Stimulated activated naive CD4-positive, alpha-beta T cell (primary cell): ENCODE results near the gene GSG1L.

Experiments used
- DNase-seq, 6 experiments: peaks; one replicate each; lab custom pipeline; 2025; lab: John Stamatoyannopoulos, UW

GSG1L gene

DNA sequence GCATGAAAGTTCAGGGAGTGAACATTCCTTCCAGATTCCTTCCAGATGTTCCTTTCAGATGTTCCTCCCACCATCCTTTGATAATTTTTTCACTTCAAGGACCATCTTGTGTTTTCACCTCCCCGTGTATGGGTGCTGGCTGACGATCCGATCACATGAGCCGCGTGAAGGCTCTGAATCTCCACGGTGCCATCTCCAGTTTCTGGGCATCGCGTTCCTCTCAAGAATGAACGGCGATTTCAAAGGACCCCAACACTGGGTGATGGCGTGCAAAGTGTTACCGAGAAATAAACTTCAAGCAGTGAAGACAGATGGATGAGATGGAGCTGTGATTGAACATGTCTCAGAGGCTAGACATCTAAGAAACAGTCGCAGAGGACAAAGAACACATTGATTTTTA, 245.3 kb downstream of the GSG1L start:
- DNase-seq: no peak

DNA sequence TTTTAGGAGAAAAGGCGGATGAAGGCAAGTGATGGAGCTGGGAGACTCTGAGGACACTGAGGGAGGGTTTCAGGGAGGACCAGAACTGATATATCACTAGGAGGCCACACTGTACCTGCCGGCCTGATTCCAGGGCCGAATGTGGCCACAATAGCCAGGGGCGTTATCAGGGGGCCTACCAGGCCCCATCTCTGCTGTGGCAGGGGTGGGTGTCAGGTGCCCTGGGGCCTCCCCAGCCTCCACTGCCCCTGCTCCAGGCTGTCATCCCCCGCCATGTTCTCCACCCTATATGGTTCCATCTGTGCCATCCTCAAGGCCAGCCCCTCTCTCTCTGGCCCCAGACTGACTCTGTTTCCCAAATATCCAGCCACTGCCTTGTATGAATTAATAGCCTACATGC, 246.5 kb downstream of the GSG1L start:
- DNase-seq: no peak

DNA sequence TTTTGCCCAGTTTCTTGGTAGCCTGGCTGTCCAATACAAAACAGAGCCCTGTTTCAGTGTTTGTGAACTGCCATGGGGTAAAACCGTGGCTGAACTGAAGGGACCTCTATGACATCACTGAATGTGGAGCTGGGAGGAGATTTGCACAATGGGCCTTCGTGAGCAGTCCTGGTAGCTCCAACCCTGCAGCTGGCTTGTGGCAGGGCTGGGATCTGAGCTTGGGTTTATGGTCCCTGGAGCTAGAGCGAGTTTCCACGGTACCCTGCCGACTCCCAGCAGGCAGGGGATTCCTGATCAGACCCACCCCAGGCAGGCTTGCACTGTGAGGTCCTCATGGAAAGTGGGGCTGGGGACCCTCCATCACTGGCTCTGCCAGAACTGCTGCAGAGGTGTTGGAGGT, 247.0 kb downstream of the GSG1L start:
- DNase-seq: no peak

GRCh38 chr16:27813591-27813990, 249.9 kb downstream of the GSG1L start:
- no peak for DNase-seq

DNA sequence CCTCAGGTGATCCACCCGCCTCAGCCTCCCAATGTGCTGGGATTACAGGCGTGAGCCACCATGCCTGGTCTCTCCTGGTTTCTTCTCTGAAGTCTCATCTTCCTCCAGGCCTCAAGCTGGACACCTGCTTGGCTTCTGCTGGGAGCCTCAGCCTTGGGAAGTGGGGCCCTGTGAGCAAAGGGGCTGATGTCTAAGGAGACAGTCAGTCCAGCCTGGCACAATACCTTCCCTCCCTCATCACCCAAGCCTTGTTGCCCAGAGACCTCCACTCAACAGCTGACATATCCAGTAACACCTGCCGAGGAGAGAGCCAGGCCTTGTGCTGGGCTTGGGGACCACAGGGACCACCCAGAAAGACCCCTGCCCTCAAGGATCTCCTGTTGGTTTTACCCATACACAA, 251.6 kb downstream of the GSG1L start:
- no peak for DNase-seq

GRCh38 chr16:27806986-27807385, 256.5 kb downstream of the GSG1L start:
- no peak for DNase-seq

DNA sequence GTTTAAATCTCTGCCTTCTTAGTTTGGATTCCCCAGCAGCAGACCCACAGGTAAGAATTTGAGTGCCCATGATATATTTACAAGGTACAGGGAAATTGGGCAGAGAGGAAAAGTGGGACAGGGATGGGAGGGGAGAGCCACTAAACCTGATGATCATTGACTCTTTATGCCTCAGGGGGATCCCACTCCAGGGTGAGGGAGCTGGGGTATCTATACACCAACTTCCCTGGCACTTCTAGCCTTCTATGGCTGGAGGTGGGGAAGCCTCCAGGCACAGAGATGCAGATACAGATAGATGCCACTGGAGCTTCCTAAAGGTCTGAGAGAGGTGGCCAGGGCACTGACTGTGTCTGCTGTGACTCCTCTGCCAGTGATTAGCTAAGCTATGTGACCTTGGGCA, 257.1 kb downstream of the GSG1L start:
- no peak for DNase-seq

DNA sequence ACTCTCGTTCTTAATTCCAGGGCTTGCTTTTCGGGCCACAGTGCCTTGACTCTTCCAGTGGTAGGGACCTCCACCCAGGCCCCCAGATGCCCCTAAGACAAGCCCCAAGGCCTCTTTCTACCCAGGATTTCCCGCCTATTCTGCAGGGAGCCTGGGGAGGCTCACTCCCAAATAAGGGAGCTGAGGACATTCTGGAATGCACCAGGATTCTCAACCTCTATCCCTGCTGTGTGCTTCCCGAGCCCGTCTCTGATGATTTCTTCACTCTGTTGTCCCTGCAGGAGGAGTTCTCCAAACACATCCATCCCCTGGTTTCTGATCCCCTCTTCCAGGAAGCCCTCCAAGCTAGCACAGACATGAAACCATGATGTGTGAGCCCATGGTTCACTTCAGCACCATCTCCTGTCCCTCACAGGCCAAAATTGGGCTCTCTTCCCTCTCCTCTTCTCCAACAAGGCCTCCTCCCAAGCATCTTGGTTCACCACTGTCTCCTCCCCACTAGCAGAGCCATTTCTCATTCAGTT, 257.6 kb downstream of the GSG1L start:
- DNase-seq: no peak

GRCh38 chr16:27803775-27804549, 259.6 kb downstream of the GSG1L start:
- DNase-seq: no peak

DNA sequence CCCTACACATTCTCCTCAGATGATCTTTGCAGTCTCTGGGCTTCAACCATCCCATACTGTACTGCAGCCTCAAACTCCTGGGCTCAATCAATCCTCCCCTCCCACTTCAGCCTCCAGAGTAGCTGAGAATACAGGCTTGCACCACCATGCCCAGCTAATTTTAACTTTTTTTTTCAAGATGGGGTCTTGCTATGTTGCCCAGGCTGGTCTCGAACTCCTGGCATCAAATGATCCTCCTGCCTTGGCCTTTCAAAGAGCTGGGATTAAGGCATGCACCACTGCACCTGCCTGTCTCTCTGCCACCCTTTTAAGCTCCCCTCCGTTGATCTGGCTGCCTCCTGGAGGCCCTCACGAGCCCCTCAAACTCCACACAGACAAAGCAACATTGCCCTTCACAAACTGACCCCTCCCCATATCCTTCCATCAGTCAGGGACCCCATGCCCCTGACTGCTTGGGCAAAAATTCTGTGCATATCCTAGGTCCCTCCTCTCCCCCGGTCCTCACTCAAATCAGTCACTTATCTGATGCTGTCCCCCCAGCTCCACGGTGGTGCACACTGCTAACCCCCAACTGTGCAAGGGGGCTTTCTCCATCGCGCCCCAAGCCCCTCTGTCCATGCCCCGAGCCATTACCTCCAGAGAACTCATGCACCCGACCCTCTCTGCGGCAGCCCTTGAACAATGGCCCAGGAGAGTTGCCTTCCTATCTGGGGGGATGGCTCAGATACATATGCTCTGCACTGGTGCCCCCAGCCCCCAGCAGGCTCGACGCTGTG, 260.7 kb downstream of the GSG1L start:
- DNase-seq: no peak

- DNase-seq: no peak
Observed at GRCh38 chr16:27801289-27801945, 262.1 kb downstream of the GSG1L start.

DNA sequence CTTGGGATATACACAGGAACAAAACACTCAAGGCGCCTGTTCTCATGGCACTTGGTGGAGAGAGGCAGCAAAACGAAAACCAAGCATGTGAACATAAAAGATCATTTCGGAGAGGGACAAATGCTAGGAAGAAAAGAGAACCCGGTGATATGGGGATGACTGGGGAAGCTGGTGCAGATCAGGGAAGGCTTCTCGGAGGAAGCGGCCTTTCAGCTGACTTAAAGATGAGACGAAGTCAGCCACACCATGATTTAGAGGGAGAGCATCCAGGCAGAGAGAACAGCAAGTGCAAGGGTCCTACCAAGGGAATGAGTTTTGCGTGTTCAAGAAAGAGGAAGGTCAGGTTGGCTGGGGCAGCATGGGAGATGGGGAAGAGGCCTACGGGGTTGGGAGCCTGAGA, 262.7 kb downstream of the GSG1L start:
- DNase-seq: no peak

GRCh38 chr16:27799896-27800295, 263.6 kb downstream of the GSG1L start:
- DNase-seq: no peak

- no peak for DNase-seq
Observed at GRCh38 chr16:27798241-27798640, 265.3 kb downstream of the GSG1L start.

- DNase-seq: no peak
Observed at GRCh38 chr16:27795992-27796614, 267.4 kb downstream of the GSG1L start.

- no peak for DNase-seq
Observed at GRCh38 chr16:27793249-27793622, 270.3 kb downstream of the GSG1L start.

DNA sequence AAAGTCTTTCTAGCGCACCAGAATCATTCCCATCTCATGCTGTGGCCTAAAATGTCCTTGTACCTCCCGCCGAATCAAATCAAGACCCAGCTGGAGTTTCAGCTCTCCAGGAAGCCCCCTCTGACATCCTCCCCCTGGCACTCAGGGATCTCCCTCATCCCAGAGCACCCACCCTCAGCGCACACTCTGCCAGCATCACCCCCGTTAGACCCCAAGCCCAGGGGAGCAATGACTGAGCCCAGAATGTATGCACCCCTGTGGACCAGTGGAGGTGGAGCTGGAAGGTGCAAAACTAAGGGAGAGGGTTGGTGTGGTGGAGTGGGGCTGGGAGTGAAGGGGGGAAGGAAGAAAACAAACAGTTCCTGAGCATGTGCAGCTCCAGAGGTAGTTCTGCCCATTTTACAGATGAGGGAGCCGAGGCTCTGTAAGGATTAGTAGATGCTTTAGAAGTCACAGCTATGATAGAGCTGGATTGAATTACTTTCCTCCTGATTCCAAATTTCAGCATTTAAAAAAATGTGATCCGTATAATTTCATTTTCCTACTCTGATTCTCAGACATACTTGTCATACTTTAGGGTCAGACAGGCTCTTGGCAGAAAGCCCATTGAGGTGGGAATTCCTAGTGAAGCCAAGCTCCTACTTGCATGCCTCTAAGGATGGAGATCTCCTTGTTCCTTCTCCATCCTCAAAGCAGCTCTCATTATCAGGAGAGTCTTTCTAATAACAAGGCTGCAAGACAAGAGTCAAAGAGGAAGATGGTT, 270.8 kb downstream of the GSG1L start:
- no peak for DNase-seq

DNA sequence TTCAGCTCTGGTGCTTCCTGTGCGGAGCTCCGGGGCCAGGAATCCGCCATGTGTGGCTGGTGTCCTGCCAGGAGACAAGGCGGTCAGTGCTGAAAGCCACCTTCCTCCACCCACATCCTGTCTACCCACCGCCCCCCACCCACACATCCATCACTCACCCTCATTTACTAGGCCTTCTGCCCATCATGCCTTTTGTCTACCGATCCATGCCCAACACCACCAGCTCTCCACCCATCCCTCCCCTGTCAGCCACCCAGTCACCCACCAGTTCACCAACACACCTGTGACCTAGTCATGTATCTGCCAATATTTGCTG, 272.2 kb downstream of the GSG1L start:
- DNase-seq: no peak

- no peak for DNase-seq
Observed at GRCh38 chr16:27790546-27791403, 272.7 kb downstream of the GSG1L start.

- no peak for DNase-seq
Observed at GRCh38 chr16:27789595-27790241, 273.8 kb downstream of the GSG1L start.
